Renal cortex interstitium (tissue), 11 donors: Measurements from ENCODE around the gene ARL6IP5. TPM values are rescaled to one million over a fixed set of nuclear protein-coding genes. Genes with fewer than 3 reads are reported as not detected.

Experiments
- DNase-seq, 11 donors: peaks; one replicate each; pipeline ENCODE4 v3.0.0-alpha.2; 2013; ENCODE audit warnings: low read depth in 9 of 11, low spot score in 4 of 11; ENCODE audit errors: extremely low read depth in 1 of 11
- polyA plus RNA-seq, 3 donors: library from polyadenylated mRNA; unstranded; fragments of 120-200 nt; gene quantifications; one replicate each; pipeline ENCODE4 v1.2.1, GENCODE V29; 2013; ENCODE audit not compliant: insufficient read length in 3 of 3

Gene ARL6IP5
- polyA plus RNA-seq, 3 donors: 90.5 to 105 (median 92.1) TPM

GRCh38 chr3:69103123-69103522, 18.4 kb downstream of the ARL6IP5 start:
- DNase-seq: no peak

GRCh38 chr3:69104586-69104985, 19.8 kb downstream of the ARL6IP5 start:
- DNase-seq: no peak

GRCh38 chr3:69105320-69105719, 20.6 kb downstream of the ARL6IP5 start:
- no peak for DNase-seq

GRCh38 chr3:69107841-69108240, 23.1 kb downstream of the ARL6IP5 start:
- no peak for DNase-seq

- DNase-seq: no peak
Observed at GRCh38 chr3:69108811-69109210, 24.1 kb downstream of the ARL6IP5 start.

- no peak for DNase-seq
Observed at GRCh38 chr3:69110941-69111546, 26.3 kb downstream of the ARL6IP5 start.

GRCh38 chr3:69113536-69113935, 28.8 kb downstream of the ARL6IP5 start:
- DNase-seq: no peak

- no peak for DNase-seq
Observed at GRCh38 chr3:69115731-69116130, 31.0 kb downstream of the ARL6IP5 start.

GRCh38 chr3:69116162-69116561, 31.4 kb downstream of the ARL6IP5 start:
- DNase-seq: no peak

- DNase-seq: no peak
Observed at GRCh38 chr3:69116897-69117296, 32.2 kb downstream of the ARL6IP5 start.

- DNase-seq: no peak
Observed at GRCh38 chr3:69118555-69118954, 33.8 kb downstream of the ARL6IP5 start.

- no peak for DNase-seq
Observed at GRCh38 chr3:69119138-69119537, 34.4 kb downstream of the ARL6IP5 start.

- DNase-seq: no peak
Observed at GRCh38 chr3:69119681-69120080, 34.9 kb downstream of the ARL6IP5 start.

GRCh38 chr3:69120879-69121464, 36.2 kb downstream of the ARL6IP5 start:
- peak; percentile 49 to 71 (median 55) for DNase-seq

- DNase-seq: no peak
Observed at GRCh38 chr3:69121513-69121912, 36.8 kb downstream of the ARL6IP5 start.

- no peak for DNase-seq
Observed at GRCh38 chr3:69121950-69122349, 37.2 kb downstream of the ARL6IP5 start.

- no peak for DNase-seq
Observed at GRCh38 chr3:69122403-69122802, 37.7 kb downstream of the ARL6IP5 start, which contains the start of gene LMOD3. Gene LMOD3 (minus strand): TSS chr3:69122595. CDS start chr3:69122386, 209 bp downstream.

GRCh38 chr3:69126216-69126615, 41.5 kb downstream of the ARL6IP5 start:
- DNase-seq: no peak

- DNase-seq: no peak
Observed at GRCh38 chr3:69126999-69127398, 42.3 kb downstream of the ARL6IP5 start.

- no peak for DNase-seq
Observed at GRCh38 chr3:69128509-69128908, 43.8 kb downstream of the ARL6IP5 start.

GRCh38 chr3:69129531-69129930, 44.8 kb downstream of the ARL6IP5 start:
- DNase-seq: no peak
